Measurements from ENCODE around the gene CLPTM1L.
A peak's percentile ranks its signal among the peaks of the same experiment; 100 is the strongest.

The CLPTM1L gene

DNA sequence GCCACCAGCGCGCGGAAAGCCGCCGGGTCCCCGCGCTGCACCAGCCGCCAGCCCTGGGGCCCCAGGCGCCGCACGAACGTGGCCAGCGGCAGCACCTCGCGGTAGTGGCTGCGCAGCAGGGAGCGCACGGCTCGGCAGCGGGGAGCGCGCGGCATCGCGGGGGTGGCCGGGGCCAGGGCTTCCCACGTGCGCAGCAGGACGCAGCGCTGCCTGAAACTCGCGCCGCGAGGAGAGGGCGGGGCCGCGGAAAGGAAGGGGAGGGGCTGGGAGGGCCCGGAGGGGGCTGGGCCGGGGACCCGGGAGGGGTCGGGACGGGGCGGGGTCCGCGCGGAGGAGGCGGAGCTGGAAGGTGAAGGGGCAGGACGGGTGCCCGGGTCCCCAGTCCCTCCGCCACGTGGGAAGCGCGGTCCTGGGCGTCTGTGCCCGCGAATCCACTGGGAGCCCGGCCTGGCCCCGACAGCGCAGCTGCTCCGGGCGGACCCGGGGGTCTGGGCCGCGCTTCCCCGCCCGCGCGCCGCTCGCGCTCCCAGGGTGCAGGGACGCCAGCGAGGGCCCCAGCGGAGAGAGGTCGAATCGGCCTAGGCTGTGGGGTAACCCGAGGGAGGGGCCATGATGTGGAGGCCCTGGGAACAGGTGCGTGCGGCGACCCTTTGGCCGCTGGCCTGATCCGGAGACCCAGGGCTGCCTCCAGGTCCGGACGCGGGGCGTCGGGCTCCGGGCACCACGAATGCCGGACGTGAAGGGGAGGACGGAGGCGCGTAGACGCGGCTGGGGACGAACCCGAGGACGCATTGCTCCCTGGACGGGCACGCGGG, 49.9 kb downstream of the CLPTM1L start, which contains the start of gene TERT:
TSS of gene TERT (minus strand) at position 234 of the 815 bp plus-strand sequence. CDS start at position 155, 79 bp downstream.
- Histone ChIP-seq H3K56ac (ENCODE audit: low read length) (peak within 1 kb of the TSS; percentile 89), H2BK5ac (ENCODE audit: low read length) (no peak within 1 kb of the TSS), H3K4me3 (ENCODE audit: low read length) (peak within 1 kb of the TSS; percentile 57), H3K27me3 (ENCODE audit: insufficient read depth, low read length, poor library complexity) (no peaks in the 10 kb centered on the region), H3K18ac (ENCODE audit: low read length) (no peak within 1 kb of the TSS), H3K4me2 (ENCODE audit: low read length) (peak within 1 kb of the TSS; percentile 78), H3K4ac (ENCODE audit: low read depth, low read length) (no peak within 1 kb of the TSS), H3K79me2 (ENCODE audit: control insufficient read depth, insufficient read depth, low read length) (no peaks in the 10 kb centered on the region), H4K8ac (ENCODE audit: low read depth, low read length) (no peak within 1 kb of the TSS), H2BK15ac (replicated peaks; ENCODE audit: low read depth) (no peak within 1 kb of the TSS), H2BK120ac (ENCODE audit: low read depth, low read length) (no peak within 1 kb of the TSS), H3K23ac (ENCODE audit: low read length) (no peak within 1 kb of the TSS), H3K36me3 (ENCODE audit: control insufficient read depth, insufficient read depth, low read length) (no peaks in the 10 kb centered on the region), H3K79me1 (ENCODE audit: low read length) (no peaks in the 10 kb centered on the region), H3K4me1 (ENCODE audit: control insufficient read depth, low read depth, low read length) (no peaks in the 10 kb centered on the region), H4K5ac (ENCODE audit: low read length) (no peak within 1 kb of the TSS), H3K27ac (ENCODE audit: low read depth, low read length) (no peak within 1 kb of the TSS), H3K9ac (ENCODE audit: low read length) (peak within 1 kb of the TSS; percentile 68), H2AK5ac (ENCODE audit: low read length) (no peak within 1 kb of the TSS)
- DNase-seq, result peak; percentile 65
- no CpG with 5 or more reads among the region's 102 CpGs for WGBS (ENCODE audit: extremely low coverage, insufficient coverage, low lambda C conversion rate)

DNA sequence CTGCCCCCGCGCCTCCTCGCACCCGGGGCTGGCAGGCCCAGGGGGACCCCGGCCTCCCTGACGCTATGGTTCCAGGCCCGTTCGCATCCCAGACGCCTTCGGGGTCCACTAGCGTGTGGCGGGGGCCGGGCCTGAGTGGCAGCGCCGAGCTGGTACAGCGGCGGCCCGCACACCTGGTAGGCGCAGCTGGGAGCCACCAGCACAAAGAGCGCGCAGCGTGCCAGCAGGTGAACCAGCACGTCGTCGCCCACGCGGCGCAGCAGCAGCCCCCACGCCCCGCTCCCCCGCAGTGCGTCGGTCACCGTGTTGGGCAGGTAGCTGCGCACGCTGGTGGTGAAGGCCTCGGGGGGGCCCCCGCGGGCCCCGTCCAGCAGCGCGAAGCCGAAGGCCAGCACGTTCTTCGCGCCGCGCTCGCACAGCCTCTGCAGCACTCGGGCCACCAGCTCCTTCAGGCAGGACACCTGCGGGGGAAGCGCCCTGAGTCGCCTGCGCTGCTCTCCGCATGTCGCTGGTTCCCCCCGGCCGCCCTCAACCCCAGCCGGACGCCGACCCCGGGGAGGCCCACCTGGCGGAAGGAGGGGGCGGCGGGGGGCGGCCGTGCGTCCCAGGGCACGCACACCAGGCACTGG, 50.6 kb downstream of the CLPTM1L start:
- peak overlapping the region; percentile 67 for H3K9ac ChIP-seq (ENCODE audit: low read length)
- no peaks in the 10 kb centered on the region for H3K79me1 ChIP-seq (ENCODE audit: low read length)
- no peak overlapping the region for H3K23ac ChIP-seq (ENCODE audit: low read length)
- H3K36me3 ChIP-seq (ENCODE audit: control insufficient read depth, insufficient read depth, low read length), result no peaks in the 10 kb centered on the region
- no peaks in the 10 kb centered on the region for H3K4me1 ChIP-seq (ENCODE audit: control insufficient read depth, low read depth, low read length)
- no peaks in the 10 kb centered on the region for H3K79me2 ChIP-seq (ENCODE audit: control insufficient read depth, insufficient read depth, low read length)
- WGBS (ENCODE audit: extremely low coverage, insufficient coverage, low lambda C conversion rate), result no CpG with 5 or more reads among the region's 69 CpGs
- H2BK15ac ChIP-seq (replicated peaks; ENCODE audit: low read depth), result no peak overlapping the region
- H3K56ac ChIP-seq (ENCODE audit: low read length), result peak overlapping the region; percentile 89
- no peak overlapping the region for H4K5ac ChIP-seq (ENCODE audit: low read length)
- H2BK120ac ChIP-seq (ENCODE audit: low read depth, low read length), result no peak overlapping the region
- H2BK5ac ChIP-seq (ENCODE audit: low read length), result no peak overlapping the region
- DNase-seq, result peak; percentile 40
- H3K4me2 ChIP-seq (ENCODE audit: low read length), result peak overlapping the region; percentile 62
- H3K4ac ChIP-seq (ENCODE audit: low read depth, low read length), result no peak overlapping the region
- peak overlapping the region; percentile 57 for H3K4me3 ChIP-seq (ENCODE audit: low read length)
- H4K8ac ChIP-seq (ENCODE audit: low read depth, low read length), result no peak overlapping the region
- no peak overlapping the region for H3K27ac ChIP-seq (ENCODE audit: low read depth, low read length)
- H2AK5ac ChIP-seq (ENCODE audit: low read length), result no peak overlapping the region
- H3K27me3 ChIP-seq (ENCODE audit: insufficient read depth, low read length, poor library complexity), result no peaks in the 10 kb centered on the region
- H3K18ac ChIP-seq (ENCODE audit: low read length), result no peak overlapping the region

DNA sequence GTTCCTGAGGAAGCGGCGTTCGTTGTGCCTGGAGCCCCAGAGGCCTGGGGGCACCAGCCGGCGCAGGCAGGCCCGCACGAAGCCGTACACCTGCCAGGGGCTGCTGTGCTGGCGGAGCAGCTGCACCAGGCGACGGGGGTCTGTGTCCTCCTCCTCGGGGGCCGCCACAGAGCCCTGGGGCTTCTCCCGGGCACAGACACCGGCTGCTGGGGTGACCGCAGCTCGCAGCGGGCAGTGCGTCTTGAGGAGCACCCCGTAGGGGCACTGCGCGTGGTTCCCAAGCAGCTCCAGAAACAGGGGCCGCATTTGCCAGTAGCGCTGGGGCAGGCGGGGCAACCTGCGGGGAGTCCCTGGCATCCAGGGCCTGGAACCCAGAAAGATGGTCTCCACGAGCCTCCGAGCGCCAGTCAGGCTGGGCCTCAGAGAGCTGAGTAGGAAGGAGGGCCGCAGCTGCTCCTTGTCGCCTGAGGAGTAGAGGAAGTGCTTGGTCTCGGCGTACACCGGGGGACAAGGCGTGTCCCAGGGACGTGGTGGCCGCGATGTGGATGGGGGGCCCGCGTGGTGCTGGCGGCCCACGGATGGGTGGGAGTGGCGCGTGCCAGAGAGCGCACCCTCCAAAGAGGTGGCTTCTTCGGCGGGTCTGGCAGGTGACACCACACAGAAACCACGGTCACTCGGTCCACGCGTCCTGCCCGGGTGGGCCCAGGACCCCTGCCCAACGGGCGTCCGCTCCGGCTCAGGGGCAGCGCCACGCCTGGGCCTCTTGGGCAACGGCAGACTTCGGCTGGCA, 51.3 kb downstream of the CLPTM1L start:
- H2BK15ac ChIP-seq (replicated peaks; ENCODE audit: low read depth), result no peak overlapping the region
- no peaks in the 10 kb centered on the region for H3K79me1 ChIP-seq (ENCODE audit: low read length)
- DNase-seq, result no peak
- no peak overlapping the region for H2BK120ac ChIP-seq (ENCODE audit: low read depth, low read length)
- no peak overlapping the region for H3K27ac ChIP-seq (ENCODE audit: low read depth, low read length)
- no CpG with 5 or more reads among the region's 60 CpGs for WGBS (ENCODE audit: extremely low coverage, insufficient coverage, low lambda C conversion rate)
- no peak overlapping the region for H3K4ac ChIP-seq (ENCODE audit: low read depth, low read length)
- no peak overlapping the region for H2AK5ac ChIP-seq (ENCODE audit: low read length)
- no peak overlapping the region for H2BK5ac ChIP-seq (ENCODE audit: low read length)
- H3K79me2 ChIP-seq (ENCODE audit: control insufficient read depth, insufficient read depth, low read length), result no peaks in the 10 kb centered on the region
- no peak overlapping the region for H3K4me2 ChIP-seq (ENCODE audit: low read length)
- H3K56ac ChIP-seq (ENCODE audit: low read length), result no peak overlapping the region
- no peak overlapping the region for H4K5ac ChIP-seq (ENCODE audit: low read length)
- H3K18ac ChIP-seq (ENCODE audit: low read length), result no peak overlapping the region
- no peak overlapping the region for H3K9ac ChIP-seq (ENCODE audit: low read length)
- H3K27me3 ChIP-seq (ENCODE audit: insufficient read depth, low read length, poor library complexity), result no peaks in the 10 kb centered on the region
- H3K36me3 ChIP-seq (ENCODE audit: control insufficient read depth, insufficient read depth, low read length), result no peaks in the 10 kb centered on the region
- no peak overlapping the region for H3K4me3 ChIP-seq (ENCODE audit: low read length)
- H3K4me1 ChIP-seq (ENCODE audit: control insufficient read depth, low read depth, low read length), result no peaks in the 10 kb centered on the region
- H3K23ac ChIP-seq (ENCODE audit: low read length), result no peak overlapping the region
- no peak overlapping the region for H4K8ac ChIP-seq (ENCODE audit: low read depth, low read length)

DNA sequence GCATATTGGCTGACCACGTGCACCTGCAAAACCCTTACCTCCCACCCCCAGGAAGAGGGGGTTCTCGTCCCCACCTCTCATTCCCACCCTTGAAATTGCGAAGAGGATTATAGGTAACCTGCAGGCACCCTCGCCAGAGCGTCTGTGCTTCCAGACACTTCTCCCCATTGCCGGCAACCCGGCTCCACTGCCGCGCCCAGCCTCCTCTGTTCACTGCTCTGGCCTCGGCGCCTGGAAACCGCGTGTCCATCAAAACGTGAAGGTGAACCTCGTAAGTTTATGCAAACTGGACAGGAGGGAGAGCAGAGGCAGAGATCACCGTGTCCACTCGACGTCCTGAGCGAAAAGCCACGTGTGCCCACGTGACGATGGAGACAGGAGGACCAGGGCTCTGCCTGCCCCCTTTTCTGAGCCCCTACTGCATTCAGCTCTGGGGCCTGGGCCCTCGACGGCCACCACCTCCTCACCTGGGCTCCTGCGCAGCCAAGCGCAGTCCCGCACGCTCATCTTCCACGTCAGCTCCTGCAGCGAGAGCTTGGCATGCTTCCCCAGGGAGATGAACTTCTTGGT, 52.0 kb downstream of the CLPTM1L start:
- Histone ChIP-seq H2BK5ac (ENCODE audit: low read length) (no peak overlapping the region), H4K5ac (ENCODE audit: low read length) (no peak overlapping the region), H3K56ac (ENCODE audit: low read length) (no peak overlapping the region), H3K27ac (ENCODE audit: low read depth, low read length) (no peak overlapping the region), H4K8ac (ENCODE audit: low read depth, low read length) (no peak overlapping the region), H2AK5ac (ENCODE audit: low read length) (no peak overlapping the region), H3K23ac (ENCODE audit: low read length) (no peak overlapping the region), H3K9ac (ENCODE audit: low read length) (no peak overlapping the region), H2BK15ac (replicated peaks; ENCODE audit: low read depth) (no peak overlapping the region), H3K27me3 (ENCODE audit: insufficient read depth, low read length, poor library complexity) (no peaks in the 10 kb centered on the region), H3K4me3 (ENCODE audit: low read length) (no peak overlapping the region), H3K18ac (ENCODE audit: low read length) (no peak overlapping the region), H3K79me1 (ENCODE audit: low read length) (no peaks in the 10 kb centered on the region), H3K79me2 (ENCODE audit: control insufficient read depth, insufficient read depth, low read length) (no peaks in the 10 kb centered on the region), H3K4me2 (ENCODE audit: low read length) (no peak overlapping the region), H2BK120ac (ENCODE audit: low read depth, low read length) (no peak overlapping the region), H3K4ac (ENCODE audit: low read depth, low read length) (no peak overlapping the region), H3K4me1 (ENCODE audit: control insufficient read depth, low read depth, low read length) (no peaks in the 10 kb centered on the region), H3K36me3 (ENCODE audit: control insufficient read depth, insufficient read depth, low read length) (no peaks in the 10 kb centered on the region)
- DNase-seq, result no peak
- WGBS (ENCODE audit: extremely low coverage, insufficient coverage, low lambda C conversion rate), result no CpG with 5 or more reads among the region's 30 CpGs

DNA sequence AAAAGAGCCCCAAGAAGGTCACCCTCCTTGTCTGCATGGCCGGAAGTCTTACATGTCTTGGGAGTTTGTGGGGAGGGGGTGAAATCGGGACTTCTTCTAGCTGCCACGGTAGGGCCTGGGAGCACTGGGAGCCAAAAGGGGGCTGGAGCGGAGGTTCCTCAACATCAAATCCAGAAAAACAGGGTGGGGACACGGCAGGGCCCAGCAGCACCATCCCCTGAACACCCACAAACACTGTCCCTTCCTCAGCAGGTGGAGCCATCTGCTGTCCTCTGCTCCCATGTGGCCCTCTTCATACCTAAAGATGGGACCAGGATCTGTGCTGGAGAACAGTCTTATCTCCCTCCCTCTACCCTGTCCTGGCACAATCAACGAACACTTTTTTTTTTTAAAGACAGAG, 52.8 kb downstream of the CLPTM1L start:
- Histone ChIP-seq H3K27me3 (ENCODE audit: insufficient read depth, low read length, poor library complexity) (no peaks in the 10 kb centered on the region), H2BK5ac (ENCODE audit: low read length) (no peak overlapping the region), H3K4me3 (ENCODE audit: low read length) (no peak overlapping the region), H3K79me2 (ENCODE audit: control insufficient read depth, insufficient read depth, low read length) (no peaks in the 10 kb centered on the region), H3K4me1 (ENCODE audit: control insufficient read depth, low read depth, low read length) (no peaks in the 10 kb centered on the region), H2BK120ac (ENCODE audit: low read depth, low read length) (no peak overlapping the region), H3K4me2 (ENCODE audit: low read length) (no peak overlapping the region), H2BK15ac (replicated peaks; ENCODE audit: low read depth) (no peak overlapping the region), H3K4ac (ENCODE audit: low read depth, low read length) (no peak overlapping the region), H2AK5ac (ENCODE audit: low read length) (no peak overlapping the region), H3K36me3 (ENCODE audit: control insufficient read depth, insufficient read depth, low read length) (no peaks in the 10 kb centered on the region), H3K18ac (ENCODE audit: low read length) (no peak overlapping the region), H3K27ac (ENCODE audit: low read depth, low read length) (no peak overlapping the region), H3K23ac (ENCODE audit: low read length) (no peak overlapping the region), H3K79me1 (ENCODE audit: low read length) (no peaks in the 10 kb centered on the region), H3K9ac (ENCODE audit: low read length) (no peak overlapping the region), H4K8ac (ENCODE audit: low read depth, low read length) (no peak overlapping the region), H3K56ac (ENCODE audit: low read length) (no peak overlapping the region), H4K5ac (ENCODE audit: low read length) (no peak overlapping the region)
- no CpG with 5 or more reads among the region's 6 CpGs for WGBS (ENCODE audit: extremely low coverage, insufficient coverage, low lambda C conversion rate)
- DNase-seq, result no peak

Measured in mesendoderm (in vitro differentiated cells).